K562 (cell line): ENCODE results near the gene MFSD12.

Source experiments
- BHLHE40 ChIP-seq: IDR thresholded peaks from 2 replicates; pipeline ENCODE4 v1.6.1; 2011; ENCODE audit warnings: low read length, improper control_type of control experiment
- CTCF ChIP-seq, 3 experiments: IDR thresholded peaks in 2 of 3; conservative IDR thresholded peaks in 1 of 3; 2 replicates each; pipeline ENCODE4 v1.5.1; 2011 to 2012; ENCODE audit warnings: low read length in 3 of 3, mild to moderate bottlenecking in 3 of 3, control low read depth in 2 of 3, improper control_type of control experiment in 1 of 3, inconsistent platforms in 1 of 3, low read depth in 1 of 3, mixed read lengths in 1 of 3, moderate library complexity in 1 of 3; ENCODE audit not compliant: insufficient read depth in 2 of 3
- KLF1 ChIP-seq: fragments of 450-650 bp; IDR thresholded peaks from 2 replicates; pipeline ENCODE4 v1.6.1; 2016; ENCODE audit warnings: missing genetic modification characterization, missing compliant biosample characterization
- POLR2A ChIP-seq: fragments of 450-650 bp; conservative IDR thresholded peaks from 2 replicates; pipeline ENCODE4 v1.6.1; 2016
- ZBTB26 ChIP-seq: fragments of 450-650 bp; formaldehyde crosslinking; IDR thresholded peaks from 2 replicates; pipeline ENCODE4 v1.4.0; 2022; ENCODE audit warnings: missing genetic modification characterization
- ZNF408 ChIP-seq: fragments of 250-450 bp; sonication (Bioruptor Pico); IDR thresholded peaks from 2 replicates; pipeline ENCODE4 v1.4.0; 2020; ENCODE audit warnings: low read depth, mild to moderate bottlenecking, moderate library complexity

GRCh38 chr19:3586127-3586626 lies 28.8 kb upstream of the MFSD12 start:
- TF ChIP-seq POLR2A = no peak
- no peak for TF ChIP-seq ZBTB26 (CRISPR knock-in tag)
- no peak for TF ChIP-seq KLF1 (tag)
- peak; percentile 78 to 82 (median 79) for TF ChIP-seq CTCF (IDR thresholded peaks at IDR 0.05 in 2 of 3, conservative IDR thresholded peaks at IDR 0.05 in 1 of 3; ENCODE audit: insufficient read depth in 2 of 3, low read depth in 1 of 3, low read length in 3 of 3)
- no peak for TF ChIP-seq ZNF408
- TF ChIP-seq BHLHE40 = no peak
